Suprapubic skin (tissue), 3 donors: ENCODE measurements around the gene C1QL4.

Experiments used
- CTCF ChIP-seq, 2 donors: fragments of 200-600 bp in 1 of 2; fragments of 450-650 bp in 1 of 2; sonication (generic) in 1 of 2; IDR thresholded peaks; one replicate each; pipeline ENCODE4 v1.5.1; 2016 to 2019; ENCODE audit warnings: antibody characterized with exemption in 2 of 2, mild to moderate bottlenecking in 1 of 2, moderate library complexity in 1 of 2
- POLR2AphosphoS5 ChIP-seq, 3 donors: sonication (generic); formaldehyde crosslinking; IDR thresholded peaks; one replicate each; pipeline ENCODE4 v1.6.1; 2017; ENCODE audit warnings: antibody characterized with exemption in 3 of 3

GRCh38 chr12:49345051-49345824 lies 8.2 kb upstream of the C1QL4 start:
- TF ChIP-seq CTCF (IDR thresholded peaks at IDR 0.05), result no peak
- TF ChIP-seq POLR2AphosphoS5 (IDR thresholded peaks at IDR 0.05), result no peak
